CD4-positive, alpha-beta T cell treated with Interleukin-15 for 4 hours (primary cell): ENCODE measurements around the gene TFDP2.
"Not testable (repeated sequence)": the region's sequence is repeated elsewhere in the genome, so short reads cannot be mapped to it uniquely, and the experiment has no call there.

Experiments
- DNase-seq: peaks from one replicate; pipeline ENCODE4 v3.0.0-alpha.2; 2020; ENCODE audit warnings: low spot score

TFDP2 gene

DNA sequence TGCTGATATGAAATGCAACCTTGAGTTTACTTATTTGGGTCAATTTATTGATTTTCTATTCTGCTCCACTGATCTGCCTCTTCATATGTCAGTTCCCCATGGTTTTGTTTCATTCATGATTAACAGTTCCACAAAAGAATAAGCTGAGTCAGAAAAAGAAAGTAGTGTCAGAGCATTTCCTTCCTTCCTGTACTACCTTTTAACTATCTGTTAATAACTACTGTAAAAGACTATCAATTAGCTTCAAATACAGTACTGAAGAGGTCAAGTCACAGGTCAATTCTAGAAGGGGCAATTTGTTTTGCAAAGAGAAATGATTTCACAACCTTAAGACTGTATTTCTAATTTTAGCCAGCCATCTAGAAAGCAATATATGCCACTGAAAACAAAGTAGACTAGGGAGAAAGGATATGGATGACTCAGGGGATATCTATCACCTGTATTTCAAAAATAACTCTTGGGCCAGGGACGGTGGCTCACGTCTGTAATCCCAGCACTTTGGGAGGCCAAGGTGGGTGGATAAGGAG, 129.5 kb downstream of the TFDP2 start:
- DNase-seq = no peak

DNA sequence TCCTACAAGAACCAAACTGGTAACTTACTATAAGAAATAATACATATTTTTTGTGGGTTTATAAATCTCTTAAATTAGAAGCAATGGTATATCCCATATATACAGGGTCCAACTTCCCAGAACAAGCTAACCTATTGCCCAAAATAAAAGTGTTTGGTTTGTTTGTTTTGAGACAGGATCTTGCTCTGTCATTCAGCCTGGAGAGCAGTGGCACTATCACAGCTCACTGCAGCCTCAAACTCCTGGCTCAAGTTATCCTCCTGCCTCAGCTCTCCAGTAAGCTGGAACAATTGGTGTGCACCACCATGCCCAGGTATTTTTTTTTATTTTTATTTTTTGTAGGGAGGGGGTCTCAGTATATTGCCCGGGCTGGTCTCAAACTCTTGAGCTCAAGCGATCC, 135.4 kb downstream of the TFDP2 start:
- DNase-seq = no peak

DNA sequence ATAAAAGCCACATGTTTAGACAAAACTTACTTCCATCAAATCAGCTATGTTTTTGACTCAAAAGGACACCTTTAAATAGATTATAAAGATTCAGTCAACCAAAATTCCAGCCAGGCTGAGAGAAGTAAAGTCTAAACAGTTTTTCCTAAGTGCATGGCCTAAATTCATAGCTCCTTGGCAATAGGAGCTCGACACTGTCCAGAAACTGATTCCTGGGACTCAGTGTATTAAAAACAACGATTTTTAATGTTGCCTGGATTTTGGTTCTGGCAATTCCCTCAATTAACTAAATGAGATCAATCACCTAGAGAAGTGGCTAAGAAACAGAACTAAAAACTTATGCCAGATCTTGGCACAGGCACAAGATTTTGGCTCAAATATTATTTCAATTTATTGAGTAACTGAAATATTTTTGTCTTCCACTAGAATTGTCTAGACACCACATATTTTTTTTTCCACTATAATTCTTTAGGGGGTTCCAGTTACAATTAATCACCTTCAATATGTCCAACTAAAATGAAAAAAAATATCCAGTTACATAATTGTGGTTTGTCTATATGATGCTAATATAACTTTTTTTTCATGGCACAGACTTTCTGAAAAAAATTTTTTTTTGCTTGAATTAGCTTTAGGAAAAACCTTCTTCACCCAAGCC, 135.9 kb downstream of the TFDP2 start:
- no peak for DNase-seq

DNA sequence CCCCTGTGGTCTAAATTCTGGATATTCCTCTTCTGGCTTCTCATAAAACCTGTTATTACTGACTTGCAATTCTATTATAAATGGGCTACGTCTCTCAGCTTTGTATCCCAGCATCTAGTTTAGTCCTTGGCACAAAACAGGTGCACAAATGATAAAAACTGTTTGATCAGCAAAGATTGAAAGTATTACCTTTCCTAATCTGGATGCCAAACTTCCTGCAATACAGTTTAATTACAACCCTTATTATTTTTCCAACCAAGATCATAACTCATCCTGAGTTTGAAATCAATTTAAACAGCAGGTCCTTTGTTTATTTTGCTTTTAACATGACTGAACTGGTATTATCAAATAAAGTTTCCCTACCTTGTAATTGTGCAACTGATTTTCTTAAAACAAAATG, 140.3 kb downstream of the TFDP2 start:
- no peak for DNase-seq

DNA sequence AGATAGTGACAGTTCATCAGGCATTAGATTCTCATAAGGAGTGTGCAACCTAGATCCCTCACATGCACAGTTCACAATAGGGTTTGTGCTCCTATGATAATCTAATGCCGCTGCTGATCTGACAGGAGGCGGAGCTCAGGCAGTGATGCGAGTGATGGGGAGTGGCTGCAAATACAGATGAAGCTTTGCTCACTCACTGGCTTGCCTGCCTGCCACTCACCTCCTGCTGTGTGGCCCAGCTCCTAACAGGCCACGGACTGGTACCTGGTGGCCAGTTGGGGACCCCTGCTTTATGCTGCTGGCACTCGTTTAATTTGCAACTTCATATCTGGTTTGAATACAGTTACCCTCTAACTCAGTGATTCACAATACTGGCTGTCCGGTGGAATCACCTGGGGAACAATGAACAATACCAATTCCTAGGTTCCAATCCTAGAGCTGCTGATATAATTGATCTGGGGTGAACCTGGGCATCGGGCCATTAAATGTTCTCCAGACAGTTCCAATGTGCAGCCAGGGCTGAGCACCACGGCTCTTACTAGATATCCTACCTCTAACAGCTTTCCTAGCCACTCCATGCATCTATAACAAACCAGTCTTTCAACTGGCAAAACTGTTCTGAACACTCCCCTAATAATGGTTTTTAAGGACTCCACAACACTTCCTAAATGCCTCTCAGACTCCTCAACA, 141.5 kb downstream of the TFDP2 start:
- no peak for DNase-seq

DNA sequence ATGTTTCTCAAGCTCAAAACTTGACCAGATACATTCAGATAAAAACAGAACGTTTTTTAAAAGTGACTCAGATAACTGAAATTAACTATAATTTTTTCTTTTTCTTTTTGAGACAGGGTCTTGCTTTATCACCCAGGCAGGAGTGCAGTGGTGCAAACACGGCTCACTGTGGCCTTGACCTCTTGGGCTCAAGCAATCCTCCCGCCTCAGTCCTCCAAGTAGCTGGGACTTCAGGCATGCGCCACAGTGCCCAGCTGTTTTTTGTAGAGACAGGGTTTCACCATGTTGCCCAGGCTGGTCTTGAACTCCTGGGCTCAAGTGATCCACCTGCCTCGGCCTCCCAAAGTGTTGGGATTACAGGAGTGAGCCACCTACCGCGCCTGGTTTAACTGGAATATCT, 144.4 kb downstream of the TFDP2 start:
- not testable (repeated sequence) for DNase-seq

DNA sequence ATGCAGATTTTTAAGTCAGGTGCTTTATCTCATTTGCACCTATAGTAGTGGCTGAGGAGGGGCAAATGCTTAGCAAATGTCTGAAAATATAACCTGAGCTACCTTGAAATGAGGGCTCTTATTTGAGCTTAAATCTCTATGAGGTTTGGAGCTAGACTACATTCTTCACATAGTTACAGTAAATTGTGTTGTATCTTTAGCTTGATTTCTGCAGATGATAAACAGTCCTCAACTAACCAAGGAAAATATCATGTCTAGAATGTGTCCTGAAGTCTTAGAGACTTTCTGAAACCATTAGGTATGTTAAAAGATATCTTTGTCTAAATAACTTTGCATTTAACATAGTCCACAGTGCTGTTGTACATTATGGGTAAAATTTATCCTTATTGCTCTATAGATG, 145.3 kb downstream of the TFDP2 start:
- no peak for DNase-seq

DNA sequence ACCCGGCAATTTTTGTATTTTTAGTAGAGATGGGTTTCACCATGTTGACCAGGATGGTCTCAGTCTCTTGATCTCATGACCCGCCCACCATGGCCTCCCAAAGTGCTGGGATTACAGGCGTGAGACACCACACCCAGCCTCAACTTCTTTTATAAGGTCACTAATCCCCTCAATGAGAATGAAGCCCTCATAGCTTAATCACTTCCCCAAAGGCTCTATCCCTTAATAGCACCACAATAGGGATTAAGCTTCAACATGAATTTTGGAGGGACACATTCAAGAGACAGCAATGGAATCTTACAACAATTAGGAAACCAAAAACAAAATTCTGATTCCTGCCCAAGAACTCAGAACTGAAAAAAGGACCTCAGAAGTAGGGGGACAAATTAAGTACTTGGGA, 146.1 kb downstream of the TFDP2 start:
- DNase-seq = no peak

DNA sequence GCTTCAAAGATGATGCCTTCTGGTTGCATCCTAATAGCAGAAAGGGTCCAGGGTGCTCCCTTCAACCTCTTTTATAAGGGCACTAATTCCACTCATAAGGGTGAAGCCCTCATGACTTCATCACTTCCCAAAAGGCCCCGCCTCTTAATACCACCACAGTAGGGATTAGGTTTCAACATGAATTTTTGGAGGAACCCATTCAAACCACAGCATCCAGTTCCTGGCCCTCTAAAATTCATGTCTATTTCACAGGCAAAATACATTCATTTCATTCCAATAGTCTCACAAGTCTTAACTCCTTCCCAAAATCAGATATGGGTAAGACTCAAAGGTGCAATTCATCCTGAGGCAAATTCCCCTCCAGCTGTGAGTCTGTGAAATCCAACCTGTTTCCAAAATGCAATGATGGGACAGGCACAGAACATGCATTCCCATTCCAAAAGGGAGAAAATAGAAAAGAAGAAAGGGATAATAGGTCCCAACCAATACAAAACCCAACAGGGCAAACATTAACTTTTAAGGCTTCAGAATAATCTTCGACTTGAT, 148.9 kb downstream of the TFDP2 start:
- no peak for DNase-seq

DNA sequence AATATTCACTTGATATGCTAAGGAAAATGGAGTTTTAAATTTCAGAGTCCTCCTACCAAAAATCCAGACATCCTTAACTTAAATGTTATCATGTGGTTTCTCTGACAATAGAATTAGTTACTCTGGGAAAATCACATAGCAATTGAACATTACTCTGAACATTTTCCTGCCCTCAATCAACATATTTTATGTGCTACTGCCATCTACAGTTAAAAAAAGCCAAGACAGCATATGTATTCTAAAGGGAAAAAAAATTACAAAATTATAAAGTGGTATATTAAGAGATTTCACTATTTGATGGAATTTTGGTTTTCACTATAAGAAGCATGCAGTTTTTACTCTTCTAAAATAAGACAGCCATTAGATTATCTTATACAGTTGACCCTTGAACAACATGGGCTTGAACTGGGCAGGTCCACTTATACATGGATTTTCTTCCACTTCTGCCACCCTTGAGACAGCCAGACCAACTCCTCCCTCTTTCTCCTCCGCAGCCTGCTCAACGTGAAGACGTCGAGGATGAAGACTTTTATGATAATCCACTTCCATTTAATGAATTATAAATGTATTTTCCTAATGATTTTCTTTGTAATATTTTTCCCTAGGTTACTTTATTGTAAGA, 150.6 kb downstream of the TFDP2 start:
- no peak for DNase-seq

DNA sequence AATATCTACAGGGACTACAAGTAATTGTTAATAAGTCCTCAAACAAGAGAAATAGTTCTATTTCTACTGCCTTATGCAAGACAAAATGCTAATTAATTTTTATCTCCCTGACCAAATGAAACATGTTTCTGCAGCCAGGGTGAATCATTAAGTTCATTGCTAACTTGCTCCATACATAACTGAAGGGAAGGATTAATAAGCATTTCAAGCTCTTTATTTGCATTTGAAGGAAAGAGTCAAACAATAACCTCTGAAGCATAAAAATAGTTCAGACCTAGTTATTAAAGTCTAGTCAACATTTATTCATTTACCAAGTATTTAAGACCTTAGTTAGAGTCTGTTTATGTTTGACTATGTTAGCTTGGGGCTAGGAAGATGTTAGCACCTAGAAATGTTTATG, 152.9 kb downstream of the TFDP2 start:
- DNase-seq = no peak

DNA sequence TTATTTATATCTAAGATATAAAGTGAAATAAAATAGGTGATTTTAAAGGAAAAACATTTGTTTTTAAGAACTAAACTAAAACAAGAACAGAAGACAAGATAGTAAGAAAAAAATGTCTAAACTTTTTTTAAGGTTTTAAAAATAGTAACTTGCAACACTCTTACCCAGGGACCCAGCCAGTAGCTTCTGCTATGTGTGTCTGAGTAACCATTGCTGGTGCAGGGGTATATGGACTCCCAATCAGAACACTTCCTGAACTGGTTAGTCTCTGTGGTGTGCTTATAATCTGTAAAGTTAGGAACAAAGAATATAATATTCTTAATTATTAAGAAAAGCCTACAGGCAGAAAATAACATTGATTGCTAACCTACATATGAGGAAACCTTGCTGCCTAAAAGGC, 154.5 kb downstream of the TFDP2 start:
- no peak for DNase-seq

DNA sequence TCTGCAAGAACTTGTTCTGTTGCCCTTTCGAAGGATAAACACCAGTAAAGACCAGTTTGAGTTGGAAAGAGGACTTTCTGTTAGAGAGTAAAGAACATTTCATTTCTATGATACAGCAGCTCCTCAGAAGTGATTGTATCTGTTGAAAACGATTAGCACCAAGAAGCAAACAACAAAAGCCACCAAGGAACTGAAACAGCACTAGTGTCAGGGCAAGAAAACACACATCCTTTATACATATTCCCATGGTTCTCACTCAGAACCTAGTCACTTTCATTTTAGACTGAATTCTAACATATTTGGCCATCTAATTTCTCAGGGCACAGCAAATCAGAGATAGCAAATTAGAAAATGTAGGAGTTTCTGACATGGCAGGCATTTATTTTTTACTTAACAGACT, 156.8 kb downstream of the TFDP2 start:
- DNase-seq = no peak

DNA sequence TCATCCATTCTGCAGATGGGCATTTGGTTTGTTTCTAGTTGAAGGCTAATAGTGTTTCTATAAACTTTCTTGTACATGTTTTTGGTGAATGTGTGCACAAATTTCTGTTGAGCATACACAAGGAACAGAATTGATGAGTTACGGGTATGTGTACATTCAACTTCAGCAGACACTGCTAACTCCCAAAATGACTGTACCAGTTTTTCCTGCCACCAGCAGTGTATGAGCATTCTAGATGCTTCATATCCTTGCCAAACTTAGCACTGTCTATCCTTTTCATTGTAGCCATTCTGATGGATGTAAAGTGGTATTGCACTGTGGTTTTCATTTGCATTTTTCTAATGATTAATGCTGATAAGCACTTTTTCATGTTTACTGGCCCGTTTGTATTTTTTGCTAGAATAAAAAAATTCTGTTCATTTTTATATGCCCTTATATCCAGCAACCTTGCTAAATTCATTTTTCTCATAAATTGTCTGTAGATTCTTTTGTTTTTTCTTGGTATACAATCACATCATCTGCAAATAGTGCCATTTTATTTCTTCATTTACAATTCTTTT, 162.7 kb downstream of the TFDP2 start:
- DNase-seq = no peak

DNA sequence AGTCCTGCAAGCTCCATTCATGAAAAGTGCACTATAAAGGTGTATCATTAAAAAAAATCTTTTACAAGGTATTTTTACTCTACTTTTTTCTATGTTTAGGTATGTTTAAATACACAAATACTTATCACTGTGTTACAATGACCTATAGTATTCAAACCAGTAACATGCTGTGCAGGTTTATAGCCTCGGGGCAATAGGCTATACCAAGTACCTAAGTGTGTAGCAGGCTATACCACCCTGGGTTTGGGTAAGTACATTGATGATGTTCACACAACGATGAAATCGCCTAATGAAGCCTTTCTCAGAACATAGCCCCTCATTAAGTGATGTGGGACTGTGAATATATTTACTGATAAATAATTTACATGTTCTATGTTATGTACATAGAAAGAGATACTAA, 168.3 kb downstream of the TFDP2 start:
- no peak for DNase-seq

DNA sequence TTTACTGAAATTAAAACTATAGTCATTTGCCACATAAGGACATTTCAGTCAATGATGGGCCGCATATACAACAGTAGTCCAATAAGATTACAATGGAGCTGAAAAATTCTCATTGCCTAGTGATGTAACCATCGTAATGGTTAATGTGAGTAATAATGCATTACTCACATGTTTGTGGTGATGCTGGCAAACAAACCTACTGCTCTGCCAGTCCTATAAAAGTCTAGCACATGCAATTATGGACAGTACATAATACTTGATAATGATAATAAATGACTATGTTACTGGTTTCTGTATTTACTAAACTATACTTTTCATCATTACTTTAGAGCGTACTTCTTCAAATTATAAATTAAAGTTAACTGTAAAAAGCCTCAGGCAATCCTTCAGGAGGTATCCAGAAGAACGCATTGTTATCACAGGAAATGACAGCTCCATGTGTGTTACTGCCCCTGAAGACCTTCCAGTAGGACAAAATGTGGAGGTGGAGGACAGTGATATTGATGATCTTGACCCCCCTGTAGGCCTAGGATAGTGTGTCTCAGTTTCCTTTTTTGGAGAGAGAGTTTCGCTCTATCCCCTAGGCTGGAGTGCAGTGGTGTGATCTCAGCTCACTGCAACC, 170.2 kb downstream of the TFDP2 start:
- DNase-seq = no peak

DNA sequence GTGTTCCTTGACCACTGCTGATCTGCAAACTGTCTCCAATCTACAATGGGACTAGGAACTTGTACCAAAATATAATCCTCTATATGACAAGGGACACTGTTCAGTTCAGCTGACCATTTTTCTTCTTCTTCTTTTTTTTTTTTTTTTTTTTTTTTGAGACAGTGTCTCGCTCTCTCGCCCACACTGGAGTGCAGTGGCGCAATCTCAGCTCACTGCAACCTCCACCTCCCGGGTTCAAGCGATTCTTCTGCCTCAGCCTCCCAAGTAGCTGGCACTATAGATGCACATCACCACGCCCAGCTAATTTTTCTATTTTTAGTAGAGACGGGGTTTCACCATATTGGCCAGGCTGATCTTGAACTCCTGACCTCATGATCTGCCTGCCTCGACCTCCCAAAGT, 174.6 kb downstream of the TFDP2 start:
- not testable (repeated sequence) for DNase-seq

DNA sequence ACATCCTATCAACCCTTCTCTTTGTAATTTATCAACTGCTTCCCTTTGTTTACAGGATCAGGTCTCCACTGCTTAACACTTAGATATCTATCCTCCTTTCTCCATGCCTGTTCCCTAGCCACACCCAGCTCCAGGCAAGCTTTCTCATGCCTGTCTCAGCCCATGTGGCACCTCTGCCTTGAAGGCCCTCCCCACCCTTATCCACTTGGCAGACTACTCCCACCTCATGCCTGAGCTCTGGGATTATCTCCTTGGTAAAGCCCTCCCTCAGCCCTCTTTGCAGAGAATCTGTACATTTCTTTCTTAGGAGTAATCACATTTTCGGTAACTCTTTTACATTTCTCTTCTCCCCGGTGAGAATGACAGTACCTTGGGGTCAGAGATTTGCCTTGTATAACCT, 176.9 kb downstream of the TFDP2 start:
- no peak for DNase-seq

DNA sequence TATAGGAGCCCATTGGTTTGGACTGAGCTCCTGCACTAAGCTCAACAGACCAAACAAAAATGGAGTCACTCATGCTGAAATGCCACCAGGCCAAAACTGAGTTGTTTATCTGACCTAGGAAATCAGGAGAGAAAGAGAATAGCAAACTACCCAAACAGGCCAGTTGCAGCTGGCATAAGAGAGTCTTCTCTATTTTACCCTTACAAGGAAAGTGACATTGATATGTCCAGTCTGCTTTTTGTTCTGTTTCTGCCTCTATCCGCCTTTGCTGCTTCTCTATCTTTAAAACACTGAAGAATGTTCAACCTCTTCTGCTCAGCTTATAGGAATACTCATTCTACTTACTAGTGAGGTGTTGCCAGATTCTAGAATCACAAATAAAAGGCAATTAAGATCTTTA, 177.8 kb downstream of the TFDP2 start:
- no peak for DNase-seq

DNA sequence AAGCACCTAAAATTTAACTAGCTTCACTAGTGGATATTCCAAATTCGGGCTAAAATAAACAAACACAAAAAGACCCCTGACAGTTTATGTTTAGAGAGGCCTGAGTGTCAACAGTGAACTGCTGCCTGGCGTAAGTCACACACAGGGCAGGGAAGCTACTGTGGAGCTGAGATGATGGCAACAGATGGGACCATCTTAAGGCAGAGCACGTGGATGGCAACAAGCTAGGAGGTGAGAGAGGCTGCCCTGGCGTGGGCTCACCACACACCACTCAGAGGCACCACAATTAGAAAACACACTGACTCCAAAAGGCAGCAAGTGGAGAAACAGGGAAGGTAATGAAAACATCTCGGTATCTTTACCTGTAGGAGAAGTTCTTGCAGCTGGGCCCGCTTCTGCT, 179.6 kb downstream of the TFDP2 start:
- DNase-seq = no peak

DNA sequence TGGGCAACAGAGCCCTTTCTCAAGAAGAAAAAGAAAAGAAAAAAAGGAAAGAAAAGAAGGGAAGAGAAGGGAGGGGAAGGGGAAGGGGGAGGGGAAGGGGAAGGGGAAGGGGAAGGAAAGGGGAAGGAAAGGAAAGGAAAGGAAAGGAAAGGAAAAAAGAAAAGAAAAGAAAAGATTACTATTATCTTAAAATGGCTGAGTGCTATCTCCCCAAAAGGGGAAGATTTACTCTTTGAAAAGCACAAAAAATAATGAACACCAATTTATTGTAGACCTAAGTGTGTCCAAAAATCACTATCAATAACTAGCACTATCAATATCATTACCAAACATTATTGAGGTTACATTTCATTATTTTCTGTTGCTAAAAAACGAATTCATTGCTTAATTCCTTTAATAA, 183.9 kb downstream of the TFDP2 start:
- DNase-seq = no peak

DNA sequence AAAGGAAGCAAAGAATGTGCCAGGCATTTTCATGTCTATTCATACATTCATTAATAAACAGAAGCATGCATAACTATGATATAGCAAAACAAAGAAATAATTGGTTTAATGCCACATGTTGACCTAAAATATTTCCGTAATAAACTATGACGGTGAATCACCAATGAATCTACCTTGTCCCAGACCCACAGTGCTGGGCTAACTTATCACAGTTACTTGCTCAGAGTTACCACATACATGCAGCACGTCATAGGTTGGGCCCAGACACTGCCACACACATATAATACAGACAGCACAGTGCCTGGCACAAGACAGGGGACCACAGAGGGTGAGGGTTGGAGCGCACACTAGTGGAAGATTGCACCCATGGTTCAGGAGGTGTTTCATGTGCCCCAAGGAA, 186.0 kb downstream of the TFDP2 start:
- no peak for DNase-seq
